Naive thymus-derived CD4-positive, alpha-beta T cell (primary cell): Measurements from ENCODE around the gene ANKRD49. TPM values are rescaled to one million over a fixed set of nuclear protein-coding genes. Genes with fewer than 3 reads are reported as not detected.

Experiments
- ATAC-seq: fragments of 150-1000 bp; cut with Tn5 transposase; 2 replicates; pipeline ENCODE4 v1.10.0; 2021; ENCODE audit warnings: mild to moderate bottlenecking, moderate library complexity
- CTCF ChIA-PET: fragments of 350-600 bp; sonication (Branson Sonifier 250); formaldehyde crosslinking; loops from one replicate; lab custom pipeline; 2021; ENCODE audit warnings: antibody characterized with exemption; lab: Charles Lee
- POLR2A ChIA-PET: fragments of 350-600 bp; sonication (Branson Sonifier 250); formaldehyde crosslinking; loops from one replicate; lab custom pipeline; 2021; ENCODE audit warnings: antibody characterized with exemption, inconsistent platforms; lab: Charles Lee
- DNase-seq, 9 donors: peaks; one replicate each; pipeline versions ENCODE4 v3.0.0 to v3.0.0-alpha.2; 2020 to 2022; ENCODE audit warnings: mixed read lengths in 1 of 9
- H3K27ac ChIP-seq: one replicate; pipeline ENCODE4 v1.7.0; 2013; ENCODE audit warnings: mild to moderate bottlenecking, low read depth, low read length, moderate library complexity
- H3K27me3 ChIP-seq, 2 donors: one replicate each; pipeline ENCODE4 v1.7.0; 2013; ENCODE audit warnings: low read length in 2 of 2, mild to moderate bottlenecking in 2 of 2, moderate library complexity in 2 of 2; ENCODE audit not compliant: control insufficient read depth in 2 of 2, insufficient read depth in 2 of 2
- H3K36me3 ChIP-seq, 3 experiments: 1 replicate in 2 of 3; 2 replicates in 1 of 3; pipeline ENCODE4 v1.7.0; 2013; ENCODE audit warnings: low read length in 3 of 3, mild to moderate bottlenecking in 3 of 3, moderate library complexity in 1 of 3; ENCODE audit not compliant: insufficient read depth in 3 of 3, control insufficient read depth in 2 of 3
- H3K4me1 ChIP-seq, 2 donors: one replicate each; pipeline ENCODE4 v1.7.0; 2013; ENCODE audit warnings: low read length in 2 of 2, mild to moderate bottlenecking in 2 of 2, moderate library complexity in 1 of 2; ENCODE audit not compliant: control insufficient read depth in 2 of 2, insufficient read depth in 2 of 2
- H3K4me3 ChIP-seq: 2 replicates; pipeline ENCODE4 v1.7.0; 2013; ENCODE audit warnings: mild to moderate bottlenecking, low read length
- H3K9me3 ChIP-seq, 3 experiments: 1 replicate in 2 of 3; 2 replicates in 1 of 3; pipeline ENCODE4 v1.7.0; 2013; ENCODE audit warnings: low read length in 3 of 3; ENCODE audit not compliant: control insufficient read depth in 2 of 3
- H3K27ac Mint-ChIP-seq, 9 donors: one replicate each; pipeline ENCODE4 v1.8.0; 2020 to 2022; ENCODE audit warnings: mixed read lengths in 9 of 9, mild to moderate bottlenecking in 8 of 9, moderate library complexity in 5 of 9, inconsistent platforms in 2 of 9
- H3K27me3 Mint-ChIP-seq, 5 donors: one replicate each; pipeline ENCODE4 v1.8.0; 2021 to 2022; ENCODE audit warnings: mixed read lengths in 5 of 5, mild to moderate bottlenecking in 1 of 5
- H3K36me3 Mint-ChIP-seq, 5 donors: one replicate each; pipeline ENCODE4 v1.8.0; 2020 to 2022; ENCODE audit warnings: mixed read lengths in 5 of 5, mild to moderate bottlenecking in 3 of 5, inconsistent platforms in 1 of 5
- H3K4me1 Mint-ChIP-seq, 7 donors: one replicate each; pipeline ENCODE4 v1.8.0; 2020 to 2022; ENCODE audit warnings: mixed read lengths in 7 of 7, mild to moderate bottlenecking in 3 of 7, inconsistent platforms in 1 of 7
- H3K4me3 Mint-ChIP-seq, 10 donors: one replicate each; pipeline ENCODE4 v1.8.0; 2020 to 2022; ENCODE audit warnings: mild to moderate bottlenecking in 10 of 10, mixed read lengths in 10 of 10, moderate library complexity in 6 of 10, inconsistent platforms in 2 of 10
- H3K9me3 Mint-ChIP-seq, 11 donors: one replicate each; pipeline ENCODE4 v1.8.0; 2020 to 2022; ENCODE audit warnings: mixed read lengths in 11 of 11, mild to moderate bottlenecking in 4 of 11, inconsistent platforms in 1 of 11, moderate library complexity in 1 of 11
- intact Hi-C, 2 donors: fragments of 100-400 bp; cut with micrococcal nuclease; formaldehyde crosslinking; loops; one replicate each; pipeline ENCODE4 v1.15.1; 2023
- polyA plus RNA-seq, 2 donors: library from polyadenylated mRNA; unstranded; fragments of 300-500 nt; fragmentation: Illumina TruSeq; gene quantifications; one replicate each; pipeline ENCODE4 v1.2.3, GENCODE V29; 2021
- total RNA-seq, 6 experiments: library from RNA in 5 of 6; stranded (reverse) in 5 of 6; gene quantifications; 1 replicate in 5 of 6; 2 replicates in 1 of 6; pipeline ENCODE4 v1.2.3 and lab custom pipeline; 2021 to 2026

ANKRD49 gene
- total and polyA plus RNA-seq, 7 experiments from 2014 or later, result 17.1 to 64.4 (median 32.7) TPM

DNA sequence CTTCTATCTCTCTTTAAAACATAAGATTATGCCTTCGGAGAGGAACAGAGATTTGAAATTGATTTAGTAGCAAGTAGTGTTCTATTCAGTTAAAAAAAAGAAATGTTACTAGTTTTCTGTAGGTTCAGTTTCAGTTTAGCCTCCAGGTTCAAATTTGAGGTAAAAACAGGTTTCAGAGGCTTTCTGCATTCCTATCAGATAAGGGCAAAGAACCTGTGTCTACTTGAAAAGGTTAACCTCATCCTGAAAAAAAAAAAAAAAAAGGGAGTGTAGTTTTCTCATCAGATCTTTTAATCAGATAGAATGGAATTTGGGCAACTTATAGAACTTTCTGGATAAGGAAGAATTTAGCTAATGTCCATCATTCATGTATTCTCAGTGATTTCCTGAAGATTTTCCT lies 30.6 kb downstream of the ANKRD49 start:
- H3K9me3 ChIP-seq, result no peaks in the 10 kb centered on the region
- Mint-ChIP-seq H3K9me3 (no peaks in the 10 kb centered on the region), H3K4me1 (no peaks in the 10 kb centered on the region), H3K27ac (no peak overlapping the region), H3K36me3 (no peaks in the 10 kb centered on the region), H3K4me3 (no peak overlapping the region), H3K27me3 (peaks cover 11 to 44% (median 34%) of the 10 kb centered on the region in 5 donors)
- no peak overlapping the region for H3K4me3 ChIP-seq
- intact Hi-C loops, result no loop called here
- no peak for ATAC-seq
- DNase-seq, result no peak
- H3K27ac ChIP-seq, result no peak overlapping the region
- POLR2A ChIA-PET, result no interaction called here
- no peaks in the 10 kb centered on the region for H3K27me3 ChIP-seq
- no peaks in the 10 kb centered on the region for H3K4me1 ChIP-seq
- no peaks in the 10 kb centered on the region for H3K36me3 ChIP-seq
- CTCF ChIA-PET, result no interaction called here

DNA sequence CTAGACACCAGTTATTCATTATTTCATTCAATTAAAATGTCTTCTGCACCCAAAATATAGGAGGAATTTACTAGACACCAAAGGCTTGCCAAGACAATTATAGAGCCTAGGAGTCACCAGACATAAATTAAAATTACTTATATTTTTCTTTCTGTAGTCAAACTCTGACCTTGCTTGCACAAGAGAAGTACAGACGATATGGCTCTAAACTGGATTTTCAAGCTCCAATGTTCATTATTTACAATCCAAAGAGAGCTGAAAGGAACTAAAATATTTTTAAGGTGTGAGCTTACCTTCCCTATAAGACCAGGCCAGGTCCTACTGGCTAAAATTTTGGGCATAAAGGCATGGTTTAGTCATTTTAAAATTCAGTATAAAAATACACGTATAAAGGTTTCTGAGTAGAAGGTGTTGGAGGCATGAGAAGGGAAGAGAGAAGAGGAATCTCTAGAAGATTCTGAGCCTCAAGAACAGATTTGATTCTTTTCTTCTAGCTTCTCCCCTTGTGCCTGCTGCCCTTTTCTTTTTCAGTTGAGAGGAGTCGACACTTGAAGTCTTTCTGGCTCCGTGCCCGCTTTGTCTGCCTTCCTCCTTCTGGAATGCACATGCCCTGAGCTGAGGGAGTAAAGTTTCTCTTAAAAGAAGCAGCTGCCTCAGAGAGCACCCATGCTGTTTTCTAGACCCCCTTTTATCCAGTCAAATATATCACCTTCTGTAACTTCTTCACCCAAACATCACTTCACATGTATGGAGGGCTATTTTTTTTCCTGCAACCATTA lies 32.0 kb downstream of the ANKRD49 start:
- POLR2A ChIA-PET, result no interaction called here
- no peaks in the 10 kb centered on the region for H3K27me3 ChIP-seq
- intact Hi-C loops, result no loop called here
- DNase-seq (no peak), ATAC-seq (no peak)
- H3K9me3 ChIP-seq, result no peaks in the 10 kb centered on the region
- H3K36me3 ChIP-seq, result no peaks in the 10 kb centered on the region
- Mint-ChIP-seq H3K36me3 (no peaks in the 10 kb centered on the region), H3K9me3 (no peaks in the 10 kb centered on the region), H3K27me3 (peaks cover 11 to 51% (median 36%) of the 10 kb centered on the region in 5 donors), H3K4me1 (no peaks in the 10 kb centered on the region), H3K4me3 (no peak overlapping the region), H3K27ac (no peak overlapping the region)
- H3K4me1 ChIP-seq, result no peaks in the 10 kb centered on the region
- H3K4me3 ChIP-seq, result no peak overlapping the region
- CTCF ChIA-PET, result interaction anchor here (0.8 kb wide), 1 partner anchor 13 kb away, joined by 3 read pairs; the partner anchor contains the start of gene C11orf97
- H3K27ac ChIP-seq, result no peak overlapping the region

DNA sequence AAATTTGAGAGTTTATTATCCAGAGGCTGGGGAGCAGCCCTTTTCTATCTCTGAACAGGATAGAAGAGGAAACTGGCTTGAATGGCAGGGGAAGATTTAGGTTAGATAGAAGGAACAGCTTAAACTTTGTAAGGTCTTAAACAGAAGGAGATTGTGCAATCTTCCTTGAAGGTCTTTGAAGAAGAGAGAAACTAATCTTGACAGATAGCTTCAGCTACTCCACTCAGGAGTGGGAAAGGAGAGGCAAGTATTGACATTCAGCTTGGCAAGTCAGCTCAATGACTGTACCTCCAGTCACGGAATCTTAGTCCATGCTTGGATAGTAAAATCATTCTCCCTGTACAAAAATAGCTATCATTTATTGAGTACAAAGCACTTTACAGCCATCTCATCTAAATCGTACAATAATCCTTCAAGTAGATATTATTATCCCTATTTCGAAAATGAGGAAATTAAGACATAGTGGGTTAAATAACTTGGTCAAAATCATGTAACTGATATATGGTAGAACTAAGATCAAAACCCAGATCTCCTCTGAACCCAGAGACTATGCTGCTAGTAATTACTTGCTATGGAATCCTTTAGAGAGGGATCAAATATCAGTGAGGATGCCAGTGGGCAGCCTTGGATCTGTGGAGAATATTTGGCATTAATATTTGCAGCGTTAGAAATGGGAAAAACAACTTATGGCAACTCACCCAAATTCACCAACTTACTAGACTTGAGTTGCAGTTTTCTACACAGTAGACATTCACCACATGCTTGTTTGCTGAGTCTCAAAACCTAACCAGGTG lies 33.1 kb downstream of the ANKRD49 start:
- H3K4me3 ChIP-seq, result no peak overlapping the region
- ATAC-seq (no peak), DNase-seq (no peak)
- no peaks in the 10 kb centered on the region for H3K36me3 ChIP-seq
- H3K9me3 Mint-ChIP-seq, result no peaks in the 10 kb centered on the region
- H3K27ac Mint-ChIP-seq, result no peak overlapping the region
- intact Hi-C loops, result no loop called here
- H3K36me3 Mint-ChIP-seq, result no peaks in the 10 kb centered on the region
- no peak overlapping the region for H3K27ac ChIP-seq
- H3K27me3 Mint-ChIP-seq, result peaks cover 11 to 56% (median 36%) of the 10 kb centered on the region in 5 donors
- no peaks in the 10 kb centered on the region for H3K4me1 Mint-ChIP-seq
- no peaks in the 10 kb centered on the region for H3K27me3 ChIP-seq
- POLR2A ChIA-PET, result no interaction called here
- no peaks in the 10 kb centered on the region for H3K4me1 ChIP-seq
- CTCF ChIA-PET, result no interaction called here
- H3K4me3 Mint-ChIP-seq, result no peak overlapping the region
- no peaks in the 10 kb centered on the region for H3K9me3 ChIP-seq

GRCh38 chr11:94528551-94528950 lies 34.8 kb downstream of the ANKRD49 start:
- H3K4me1 Mint-ChIP-seq, result no peaks in the 10 kb centered on the region
- no peak overlapping the region for H3K4me3 Mint-ChIP-seq
- Histone ChIP-seq H3K4me3 (no peak overlapping the region), H3K4me1 (no peaks in the 10 kb centered on the region), H3K9me3 (no peaks in the 10 kb centered on the region), H3K27ac (no peak overlapping the region), H3K27me3 (no peaks in the 10 kb centered on the region), H3K36me3 (no peaks in the 10 kb centered on the region)
- H3K27ac Mint-ChIP-seq, result no peak overlapping the region
- H3K27me3 Mint-ChIP-seq, result peaks cover 11 to 58% (median 29%) of the 10 kb centered on the region in 5 donors
- POLR2A ChIA-PET, result no interaction called here
- DNase-seq (no peak), ATAC-seq (no peak)
- no peaks in the 10 kb centered on the region for H3K9me3 Mint-ChIP-seq
- no peaks in the 10 kb centered on the region for H3K36me3 Mint-ChIP-seq
- intact Hi-C loops, result no loop called here
- CTCF ChIA-PET, result no interaction called here

DNA sequence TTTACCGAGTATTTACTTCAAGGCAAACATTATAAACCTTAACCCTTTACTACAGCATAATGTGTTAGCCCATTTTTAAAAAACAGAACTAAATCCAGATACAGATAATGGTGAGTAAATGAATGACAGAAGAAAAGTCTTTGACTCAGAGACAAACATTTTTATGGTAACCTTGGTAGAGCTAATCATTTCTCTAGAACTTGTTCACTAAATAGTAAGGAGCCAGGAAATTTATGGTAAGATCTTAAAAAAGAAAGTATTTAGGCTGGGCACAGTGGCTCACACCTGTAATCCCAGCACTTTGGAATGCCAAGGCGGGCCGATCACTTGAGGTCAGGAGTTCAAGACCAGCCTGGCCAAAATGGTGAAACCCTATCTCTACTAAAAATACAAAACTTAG lies 38.4 kb downstream of the ANKRD49 start:
- ChIA-PET POLR2A (no interaction called here), CTCF (interaction anchor here (1.6 kb wide), 1 partner anchor 13 kb away, joined by 5 read pairs; no protein-coding TSS in a partner anchor)
- intact Hi-C loops, result no loop called here
- Mint-ChIP-seq H3K36me3 (no peaks in the 10 kb centered on the region), H3K4me3 (no peak overlapping the region), H3K27ac (no peak overlapping the region), H3K4me1 (no peaks in the 10 kb centered on the region), H3K9me3 (no peaks in the 10 kb centered on the region), H3K27me3 (peaks cover 21 to 58% (median 33%) of the 10 kb centered on the region in 5 donors)
- Histone ChIP-seq H3K9me3 (no peaks in the 10 kb centered on the region), H3K4me3 (no peak overlapping the region), H3K4me1 (no peaks in the 10 kb centered on the region), H3K27ac (no peak overlapping the region), H3K27me3 (no peaks in the 10 kb centered on the region), H3K36me3 (no peaks in the 10 kb centered on the region)
- ATAC-seq (no peak), DNase-seq (no peak)

- POLR2A ChIA-PET, result no interaction called here
- Histone ChIP-seq H3K36me3 (no peaks in the 10 kb centered on the region), H3K4me1 (no peaks in the 10 kb centered on the region), H3K27ac (no peak overlapping the region), H3K9me3 (no peaks in the 10 kb centered on the region), H3K4me3 (no peak overlapping the region), H3K27me3 (no peaks in the 10 kb centered on the region)
- no peak overlapping the region for H3K4me3 Mint-ChIP-seq
- no peaks in the 10 kb centered on the region for H3K9me3 Mint-ChIP-seq
- intact Hi-C loops, result no loop called here
- H3K27ac Mint-ChIP-seq, result no peak overlapping the region
- DNase-seq (no peak), ATAC-seq (no peak)
- peaks cover 16 to 57% (median 36%) of the 10 kb centered on the region in 5 donors for H3K27me3 Mint-ChIP-seq
- no peaks in the 10 kb centered on the region for H3K4me1 Mint-ChIP-seq
- CTCF ChIA-PET, result interaction anchor here (0.6 to 1.6 kb wide), 2 partner anchors 14 to 16 kb away, joined by 4 to 5 read pairs; no protein-coding TSS in a partner anchor
- no peaks in the 10 kb centered on the region for H3K36me3 Mint-ChIP-seq
Observed at GRCh38 chr11:94533206-94533605, 39.4 kb downstream of the ANKRD49 start.
